NB4 (cell line): Measurements from ENCODE around the gene CLIP3.

Source experiments
- CTCF ChIP-seq: IDR thresholded peaks from one replicate; pipeline ENCODE4 v1.5.1; 2012; ENCODE audit warnings: low read depth, low read length
- MAX ChIP-seq: IDR thresholded peaks from 2 replicates; pipeline ENCODE4 v1.6.1; 2011; ENCODE audit warnings: low read depth, low read length
- MYC ChIP-seq: IDR thresholded peaks from 2 replicates; pipeline ENCODE4 v1.6.1; 2011; ENCODE audit warnings: low read depth, low read length
- POLR2A ChIP-seq: IDR thresholded peaks from 2 replicates; pipeline ENCODE4 v1.6.1; 2011; ENCODE audit warnings: mild to moderate bottlenecking; ENCODE audit not compliant: insufficient read length; ENCODE audit errors: extremely low read depth

- no peak for TF ChIP-seq CTCF
- no peak for TF ChIP-seq MYC
- TF ChIP-seq POLR2A = no peak
- no peak for TF ChIP-seq MAX
Observed at GRCh38 chr19:35991731-35992450, 40.8 kb downstream of the CLIP3 start.
